GM06990 (cell line): ENCODE results near the gene NIN.

Experiments
- DNase-seq: peaks from one replicate; pipeline ENCODE4 v3.0.0-alpha.2; 2011; ENCODE audit not compliant: insufficient read length; ENCODE audit errors: extremely low read depth
- H3K27me3 ChIP-seq: replicated peaks from 2 replicates; pipeline ENCODE4 v1.6.0; 2011; ENCODE audit warnings: low read length; ENCODE audit not compliant: control insufficient read depth, insufficient read depth
- H3K36me3 ChIP-seq: 2 replicates; pipeline ENCODE4 v1.5.1; 2011; ENCODE audit warnings: low read length; ENCODE audit not compliant: control insufficient read depth, insufficient read depth
- H3K4me3 ChIP-seq: replicated peaks from 2 replicates; pipeline ENCODE4 v1.5.1; 2011; ENCODE audit warnings: low read depth, mild to moderate bottlenecking, control low read depth, low read length
- CTCF ChIP-seq: IDR thresholded peaks from 2 replicates; pipeline ENCODE4 v1.5.1; 2011; ENCODE audit warnings: low read length, control low read depth, mild to moderate bottlenecking, inconsistent platforms; ENCODE audit not compliant: insufficient read depth, poor library complexity, severe bottlenecking

NIN gene

GRCh38 chr14:50790589-50790988, 40.4 kb downstream of the NIN start:
- Histone ChIP-seq H3K27me3 (no peaks in the 10 kb centered on the region), H3K36me3 (no peaks in the 10 kb centered on the region; the same call in none of the 2 replicates), H3K4me3 (peak overlapping the region; percentile 23; the same call in 1 of the 2 replicates)
- DNase-seq, result no peak
- TF ChIP-seq CTCF, result no peak

GRCh38 chr14:50786751-50787464, 44.1 kb downstream of the NIN start:
- TF ChIP-seq CTCF, result no peak
- Histone ChIP-seq H3K27me3 (no peaks in the 10 kb centered on the region), H3K36me3 (peaks cover 2% of the 10 kb centered on the region), H3K4me3 (no peak overlapping the region; the same call in 1 of the 2 replicates)
- no peak for DNase-seq

- no peak for DNase-seq
- no peak overlapping the region for H3K4me3 ChIP-seq
- no peaks in the 10 kb centered on the region for H3K27me3 ChIP-seq
- peaks cover 3% of the 10 kb centered on the region for H3K36me3 ChIP-seq
- no peak for TF ChIP-seq CTCF
Observed at GRCh38 chr14:50785457-50786063, 45.4 kb downstream of the NIN start.

GRCh38 chr14:50784683-50785456, 46.1 kb downstream of the NIN start:
- Histone ChIP-seq H3K4me3 (no peak overlapping the region), H3K36me3 (peaks cover 3% of the 10 kb centered on the region), H3K27me3 (no peaks in the 10 kb centered on the region)
- DNase-seq, result no peak
- no peak for TF ChIP-seq CTCF

GRCh38 chr14:50783563-50783962, 47.4 kb downstream of the NIN start:
- H3K36me3 ChIP-seq, result peaks cover 3% of the 10 kb centered on the region
- H3K27me3 ChIP-seq, result no peaks in the 10 kb centered on the region
- no peak for TF ChIP-seq CTCF
- no peak overlapping the region for H3K4me3 ChIP-seq
- DNase-seq, result no peak
